Measurements from ENCODE around the gene EPB41L3.

The EPB41L3 gene

DNA sequence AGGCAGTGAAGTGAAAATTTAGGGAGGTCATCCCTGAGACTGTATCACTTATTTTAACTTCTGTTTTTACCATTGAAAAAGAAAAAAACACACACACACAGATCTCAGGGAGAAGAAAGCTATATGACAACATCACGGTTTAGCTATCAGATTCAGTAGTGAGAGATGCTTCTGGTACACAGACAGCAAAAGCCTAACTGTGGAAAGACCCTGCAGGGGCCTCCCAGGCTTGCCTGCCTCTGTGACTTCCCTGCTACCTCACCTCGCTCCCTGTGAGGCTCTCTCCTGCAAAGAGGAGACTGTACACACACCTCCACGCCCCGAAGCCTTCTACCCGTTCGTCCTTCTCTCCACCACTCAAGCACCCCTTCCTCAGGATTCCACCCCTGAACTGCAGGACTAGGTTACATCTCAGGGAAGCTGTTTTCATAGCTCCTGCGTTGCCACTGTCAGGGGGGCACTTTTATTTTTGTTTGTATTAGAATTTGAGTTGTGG is 86.3 kb downstream of the EPB41L3 start:
- DNase-seq (ENCODE audit: low read depth): no peak
- TF ChIP-seq CTCF (IDR thresholded peaks at IDR 0.05; ENCODE audit: insufficient read depth, low read depth, low read length, missing control alignments): no peak
- H3K4me3 ChIP-seq (ENCODE audit: low read length): no peak overlapping the region

DNA sequence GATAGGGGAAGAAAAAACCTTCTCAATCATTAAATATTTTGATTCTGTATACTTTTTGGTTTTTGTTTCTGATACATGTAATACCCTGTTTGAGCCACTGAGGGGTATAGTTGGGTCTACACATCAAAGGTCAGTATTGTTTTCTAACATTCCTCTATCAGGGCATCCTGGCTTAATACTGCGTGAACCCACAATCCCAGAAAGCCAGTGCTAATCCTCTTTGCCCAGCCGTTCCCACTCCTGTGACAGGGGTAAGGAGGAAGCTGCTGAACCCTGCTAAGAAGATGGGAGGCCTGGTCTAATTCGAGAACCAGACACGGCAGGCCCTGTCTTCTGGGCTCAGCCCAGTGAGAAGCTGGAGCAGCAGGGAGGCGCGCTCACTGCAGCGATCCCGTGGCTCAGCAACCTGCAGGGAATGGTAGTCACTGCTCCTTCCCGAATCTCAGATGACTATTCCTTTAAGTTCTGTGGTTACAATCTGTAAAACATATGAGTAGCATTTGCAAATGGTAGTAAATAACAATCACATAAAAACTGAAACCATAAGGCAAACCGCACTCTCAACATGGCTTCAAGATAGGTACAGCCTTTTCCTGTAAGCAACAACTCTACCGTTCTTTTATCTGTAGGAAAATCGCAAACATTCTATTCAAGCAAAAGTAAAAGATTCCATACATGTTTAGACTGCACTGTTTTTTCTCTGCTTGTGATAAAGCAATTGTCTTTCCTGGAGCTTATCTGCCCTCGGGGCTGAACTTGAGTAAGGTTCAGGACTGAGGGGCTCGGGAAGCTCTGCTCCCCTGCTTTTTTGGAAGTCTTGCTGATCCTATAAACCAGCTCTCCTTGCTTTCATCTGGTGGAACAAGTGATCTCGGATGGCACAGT is 87.0 kb downstream of the EPB41L3 start:
- no peak for TF ChIP-seq CTCF (IDR thresholded peaks at IDR 0.05; ENCODE audit: insufficient read depth, low read depth, low read length, missing control alignments)
- no peak overlapping the region for H3K4me3 ChIP-seq (ENCODE audit: low read length)
- DNase-seq (ENCODE audit: low read depth): no peak

GRCh38 chr18:5455674-5456073 is 88.1 kb downstream of the EPB41L3 start:
- no peak overlapping the region for H3K4me3 ChIP-seq (ENCODE audit: low read length)
- peak; percentile 28 for DNase-seq (ENCODE audit: low read depth)
- no peak for TF ChIP-seq CTCF (IDR thresholded peaks at IDR 0.05; ENCODE audit: insufficient read depth, low read depth, low read length, missing control alignments)

DNA sequence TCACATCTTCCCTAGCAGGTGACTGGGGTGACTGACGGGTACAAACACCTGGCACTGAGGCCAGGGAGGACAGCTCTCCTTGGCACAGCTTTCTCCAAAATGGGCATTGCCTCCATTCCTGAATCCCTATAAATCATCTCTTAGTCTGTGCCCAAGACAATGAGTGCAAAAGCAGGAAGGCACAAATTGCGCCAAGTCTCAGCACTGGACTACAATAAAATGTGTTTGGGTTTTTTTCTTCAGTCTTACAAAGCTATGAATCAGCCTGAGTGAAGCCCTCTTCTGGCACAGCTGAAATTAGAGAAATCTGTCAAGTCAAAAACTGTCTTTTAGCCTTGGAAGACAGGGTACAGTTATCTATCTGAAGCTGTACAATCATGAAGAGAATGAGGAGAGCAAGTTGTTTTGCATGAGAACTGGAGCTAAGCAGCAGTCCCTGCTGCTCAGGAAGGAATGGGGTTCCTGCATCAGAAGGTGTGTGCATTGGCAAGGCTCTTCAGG is 90.8 kb downstream of the EPB41L3 start:
- TF ChIP-seq CTCF (IDR thresholded peaks at IDR 0.05; ENCODE audit: insufficient read depth, low read depth, low read length, missing control alignments): no peak
- no peak overlapping the region for H3K4me3 ChIP-seq (ENCODE audit: low read length)
- no peak for DNase-seq (ENCODE audit: low read depth)

- no peak for TF ChIP-seq CTCF (IDR thresholded peaks at IDR 0.05; ENCODE audit: insufficient read depth, low read depth, low read length, missing control alignments)
- DNase-seq (ENCODE audit: low read depth): no peak
- H3K4me3 ChIP-seq (ENCODE audit: low read length): no peak overlapping the region
Measured at GRCh38 chr18:5451871-5452270, 91.9 kb downstream of the EPB41L3 start.

DNA sequence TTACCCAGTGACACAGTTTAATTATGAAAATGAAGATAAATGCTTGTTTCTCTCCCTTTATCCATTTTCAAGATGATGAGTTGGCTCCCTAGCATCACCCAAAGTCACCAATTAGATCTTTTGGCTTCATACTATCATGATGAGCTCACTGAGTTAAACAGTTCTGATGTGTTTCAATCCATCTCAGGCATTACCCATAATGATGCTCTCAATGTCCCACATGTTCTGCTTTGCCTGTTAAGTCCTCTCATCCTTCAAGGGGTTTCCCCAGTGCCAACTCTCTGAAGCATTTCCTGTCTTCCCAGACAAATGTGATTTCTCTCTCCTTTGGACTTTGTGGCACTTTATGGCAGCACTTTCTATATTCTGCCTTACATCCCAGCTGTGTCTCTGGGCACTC is 92.6 kb downstream of the EPB41L3 start:
- DNase-seq (ENCODE audit: low read depth): no peak
- no peak for TF ChIP-seq CTCF (IDR thresholded peaks at IDR 0.05; ENCODE audit: insufficient read depth, low read depth, low read length, missing control alignments)
- no peak overlapping the region for H3K4me3 ChIP-seq (ENCODE audit: low read length)

Data from epithelial cell of esophagus (primary cell).